ELF-1 (cell line): ENCODE measurements around the gene WDPCP.
A peak's percentile ranks its signal among the peaks of the same experiment; 100 is the strongest.
"Not testable (repeated sequence)": the region's sequence is repeated elsewhere in the genome, so short reads cannot be mapped to it uniquely, and the experiment has no call there.

ENCODE experiments used
- DNase-seq: peaks from one replicate; pipeline ENCODE4 v3.0.0-alpha.2; 2016; ENCODE audit warnings: low read depth, low spot score

Gene WDPCP

DNA sequence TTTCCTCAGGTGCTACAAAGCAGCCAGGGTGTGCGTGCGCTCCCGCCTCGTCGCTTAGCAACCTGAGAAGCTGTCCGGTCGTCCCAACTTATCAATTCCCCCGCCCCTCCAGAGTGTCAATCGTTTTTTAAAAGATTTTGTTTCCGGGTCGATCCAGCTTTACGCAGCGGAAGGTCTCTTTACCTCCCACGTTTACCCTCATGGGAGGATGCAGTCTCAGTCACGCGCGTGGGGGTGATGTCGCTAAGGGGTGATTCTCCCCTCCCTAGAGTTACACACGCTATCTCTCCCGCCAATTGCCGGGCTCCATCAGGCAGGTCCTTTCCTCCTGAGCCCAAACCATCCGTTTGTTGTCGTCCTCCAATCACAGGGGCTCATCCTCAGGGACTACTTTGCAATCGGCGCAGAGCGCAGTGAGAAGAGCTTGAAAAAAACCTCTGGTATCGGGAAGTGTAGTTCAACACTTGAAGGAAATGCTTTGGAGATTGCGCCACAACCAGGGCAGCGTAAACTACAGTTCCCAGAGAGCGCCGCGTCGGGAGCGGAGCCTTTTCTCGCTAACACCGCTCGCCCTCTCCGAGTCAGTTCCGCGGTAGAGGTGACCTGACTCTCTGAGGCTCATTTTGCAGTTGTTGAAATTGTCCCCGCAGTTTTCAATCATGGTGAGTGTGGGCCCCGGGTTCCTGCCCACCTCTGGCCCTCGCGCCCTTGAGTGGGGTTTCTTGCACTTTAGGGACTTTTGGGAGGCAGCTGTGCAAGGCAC is at the start of gene WDPCP, which contains the start of gene MDH1:
Gene WDPCP, minus strand, starts transcription at position 93 of the 763 bp plus-strand sequence. CDS start 206 bp downstream, outside the sequence.
Gene MDH1, plus strand, starts transcription at position 579 of the 763 bp plus-strand sequence. Its CDS starts 81 bp downstream, at position 660.
- DNase-seq: peak; percentile 99

DNA sequence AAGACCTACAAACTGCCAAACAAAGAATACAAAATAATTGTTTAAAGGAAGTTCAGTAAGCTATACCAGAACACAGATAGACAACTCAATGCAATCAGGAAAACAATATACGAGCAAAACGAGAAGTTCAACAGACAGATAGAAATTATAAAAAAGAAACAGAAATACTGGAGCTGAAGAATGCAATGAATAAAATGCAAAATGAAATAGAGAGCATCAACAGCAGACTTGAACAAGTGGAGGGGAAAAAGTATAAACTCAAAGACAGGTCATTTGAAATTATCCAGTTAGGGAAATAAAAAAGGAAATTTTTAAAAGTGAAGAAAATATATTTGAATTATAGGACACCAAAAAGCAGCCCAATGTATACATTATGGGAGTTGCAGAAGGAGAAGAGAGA is 44.1 kb upstream of the WDPCP start:
- no peak for DNase-seq

- no peak for DNase-seq
These were observed 43.2 kb upstream of the WDPCP start for GRCh38 chr2:63631501-63631900.

- DNase-seq: no peak
These were observed 40.2 kb upstream of the WDPCP start for GRCh38 chr2:63628403-63628942.

- no peak for DNase-seq
These were observed 39.6 kb upstream of the WDPCP start for GRCh38 chr2:63627866-63628265.

DNA sequence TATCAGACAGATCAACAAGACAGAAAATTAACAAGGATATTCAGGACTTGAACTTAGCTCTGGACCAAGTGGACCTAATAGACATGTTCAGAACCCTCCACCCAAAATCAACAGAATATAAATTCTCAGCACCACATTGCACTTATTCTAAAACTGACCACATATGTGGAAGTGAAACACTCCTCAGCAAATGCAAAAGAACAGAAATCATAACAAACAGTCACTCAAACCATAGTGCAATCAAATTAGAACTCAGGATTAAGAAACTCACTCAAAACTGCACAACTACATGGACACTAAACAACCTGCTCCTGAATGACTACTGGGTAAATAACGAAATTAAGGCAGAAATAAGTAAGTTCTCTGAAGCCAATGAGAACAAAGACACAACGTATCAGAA is 35.5 kb upstream of the WDPCP start:
- not testable (repeated sequence) for DNase-seq

DNA sequence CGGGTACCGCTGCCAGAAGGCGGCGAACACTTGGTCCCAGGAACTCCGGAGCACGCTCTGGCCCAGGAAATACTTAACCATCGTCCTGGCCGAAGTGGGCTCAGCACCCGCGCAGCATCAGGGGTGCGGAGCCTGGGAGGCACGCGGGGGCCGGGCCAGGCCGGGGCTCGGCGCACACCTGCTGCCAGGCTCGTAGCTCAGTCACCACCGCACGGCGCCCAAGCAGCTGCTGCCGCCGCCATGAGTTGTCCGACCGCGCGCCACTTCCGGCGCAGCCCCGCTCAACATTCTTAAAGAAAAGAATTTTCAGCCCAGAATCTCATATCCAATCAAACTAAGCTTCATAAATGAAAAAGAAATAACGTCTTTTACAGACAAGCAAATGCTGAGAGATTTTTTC is 34.5 kb upstream of the WDPCP start:
- no peak for DNase-seq

- no peak for DNase-seq
These were observed 31.1 kb upstream of the WDPCP start for GRCh38 chr2:63619328-63619727.

DNA sequence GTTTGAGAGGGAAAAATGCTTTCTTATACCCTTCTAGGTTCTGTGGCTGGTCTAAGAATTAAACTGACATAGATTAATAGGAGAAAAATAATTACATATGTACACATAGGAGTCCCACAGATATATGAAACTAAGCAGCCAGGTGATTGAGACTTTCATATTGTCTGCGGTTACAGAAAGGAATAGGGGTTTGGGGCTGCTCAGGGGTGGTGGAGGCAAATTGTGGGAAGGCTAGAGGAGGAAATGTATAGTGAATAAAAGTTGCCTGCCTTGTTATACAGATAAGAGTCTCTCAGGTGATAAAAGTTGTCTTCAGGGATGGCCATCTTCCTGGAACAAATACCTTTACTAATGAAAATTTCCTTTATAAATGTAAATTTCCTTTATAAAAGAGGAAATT is 29.1 kb upstream of the WDPCP start:
- no peak for DNase-seq

- peak; percentile 94 for DNase-seq
These were observed 27.0 kb upstream of the WDPCP start for GRCh38 chr2:63614983-63615945.

GRCh38 chr2:63614448-63614968 is 26.2 kb upstream of the WDPCP start:
- peak; percentile 87 for DNase-seq

DNA sequence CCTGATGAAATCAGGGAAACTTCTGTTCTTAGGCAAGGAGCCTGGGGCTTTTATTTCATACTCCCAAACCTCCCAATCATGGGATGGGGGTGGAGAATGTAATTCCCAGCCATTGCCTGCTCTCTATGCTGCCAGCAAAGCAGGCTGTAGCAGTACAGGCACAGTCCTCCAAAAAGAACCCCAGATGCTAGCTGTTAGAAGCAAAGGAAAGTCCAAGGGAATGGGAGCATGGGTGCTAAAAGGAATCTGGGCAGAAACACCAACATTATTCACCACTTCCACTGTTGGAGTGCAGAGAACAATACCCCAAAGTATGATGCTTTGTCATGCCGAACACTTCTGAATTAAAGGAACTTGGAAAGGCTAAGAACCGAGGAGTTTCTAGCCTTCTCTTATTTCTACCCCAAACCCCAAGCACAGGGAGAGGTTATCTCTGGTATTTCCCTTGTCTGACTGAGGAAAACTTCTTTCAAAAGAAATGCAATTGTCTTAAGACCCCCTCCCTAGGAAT is 25.2 kb upstream of the WDPCP start:
- DNase-seq: peak; percentile 48

DNA sequence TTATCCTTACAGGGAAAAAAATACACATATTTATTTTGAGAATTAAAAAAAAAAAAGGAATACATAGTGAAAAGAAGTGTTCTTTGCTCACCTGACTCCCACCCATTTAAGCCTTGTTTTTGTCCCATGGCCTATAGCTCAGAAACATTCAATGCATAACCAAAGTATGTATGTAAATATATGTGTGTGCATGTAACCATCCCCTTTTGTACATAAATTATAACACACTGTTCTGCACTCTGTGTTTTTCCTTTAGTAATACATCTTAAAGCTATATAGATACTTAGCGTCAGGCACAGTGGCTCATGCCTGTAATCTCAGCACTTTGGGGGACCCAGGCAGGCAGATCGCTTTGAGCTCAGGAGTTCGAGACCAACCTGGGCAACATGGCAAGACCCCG is 22.2 kb upstream of the WDPCP start:
- DNase-seq: no peak

GRCh38 chr2:63608865-63609264 is 20.6 kb upstream of the WDPCP start:
- DNase-seq: not testable (repeated sequence)

GRCh38 chr2:63604666-63605065 is 16.4 kb upstream of the WDPCP start:
- no peak for DNase-seq

GRCh38 chr2:63600881-63601460 is 12.7 kb upstream of the WDPCP start:
- DNase-seq: peak; percentile 27

DNA sequence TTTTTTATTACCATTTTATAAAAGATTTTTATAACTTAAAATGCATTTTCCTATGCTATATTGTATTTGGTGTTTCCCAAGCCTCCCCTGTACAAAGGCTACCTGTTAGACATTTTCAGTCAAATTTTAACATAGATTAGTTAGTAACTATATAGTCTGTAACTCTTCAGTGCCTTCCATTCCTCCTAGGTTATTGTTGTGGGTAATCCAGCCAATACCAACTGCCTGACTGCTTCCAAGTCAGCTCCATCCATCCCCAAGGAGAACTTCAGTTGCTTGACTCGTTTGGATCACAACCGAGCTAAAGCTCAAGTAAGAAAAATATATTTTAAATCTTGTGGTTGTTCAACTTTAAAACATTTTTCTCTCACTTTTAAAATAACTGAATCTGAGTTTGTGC is 10.7 kb upstream of the WDPCP start:
- no peak for DNase-seq

DNA sequence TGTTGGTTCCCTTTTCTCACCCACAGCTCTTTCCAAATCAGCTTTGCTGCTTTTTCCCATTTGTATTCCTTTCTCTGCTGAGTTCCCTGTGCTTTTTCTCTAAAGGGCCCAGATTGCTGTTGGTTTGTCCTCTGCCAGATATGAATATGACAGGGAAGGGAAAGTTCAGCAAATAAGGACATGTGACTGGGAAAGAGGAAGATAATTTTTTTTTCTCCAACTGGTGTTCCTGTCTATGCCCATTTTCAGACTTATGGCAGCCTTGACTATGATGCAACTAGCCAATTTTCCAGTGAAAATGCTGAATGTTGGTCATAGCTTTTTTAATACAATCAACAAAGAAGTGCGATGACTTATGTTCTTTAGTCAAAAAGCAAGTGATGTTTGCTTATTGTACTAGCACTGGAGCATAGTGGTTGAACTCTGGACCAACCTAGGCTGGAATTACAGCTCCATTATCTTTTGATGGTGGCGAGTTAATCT is 8.2 kb upstream of the WDPCP start:
- DNase-seq: no peak

DNA sequence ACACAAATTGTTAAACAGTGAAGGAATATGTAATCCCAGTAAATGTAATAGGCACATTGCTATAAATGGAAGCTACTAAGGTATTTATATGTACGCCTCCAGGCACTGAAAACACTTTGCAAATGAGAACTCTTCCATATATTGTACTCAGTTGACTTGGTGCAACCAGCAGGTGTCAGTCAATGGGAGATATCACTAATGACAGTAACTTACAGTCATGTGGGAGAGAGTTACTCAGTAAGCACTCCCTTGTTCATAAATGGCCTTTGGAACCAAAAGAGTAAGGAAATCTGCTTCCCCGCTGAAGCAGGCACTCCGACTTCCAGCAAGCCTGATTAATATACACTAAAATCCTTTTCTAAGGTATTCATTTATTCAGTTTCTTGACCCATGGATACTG is 6.4 kb upstream of the WDPCP start:
- DNase-seq: no peak

GRCh38 chr2:63591566-63592175 is 3.4 kb upstream of the WDPCP start:
- no peak for DNase-seq
